ENCODE data around the gene PITPNM1. TPM values are rescaled to one million over a fixed set of nuclear protein-coding genes. Genes with fewer than 3 reads are reported as not detected.

PITPNM1 gene
- total RNA-seq, 1 experiment from 2014 or later, result 79.8 TPM

DNA sequence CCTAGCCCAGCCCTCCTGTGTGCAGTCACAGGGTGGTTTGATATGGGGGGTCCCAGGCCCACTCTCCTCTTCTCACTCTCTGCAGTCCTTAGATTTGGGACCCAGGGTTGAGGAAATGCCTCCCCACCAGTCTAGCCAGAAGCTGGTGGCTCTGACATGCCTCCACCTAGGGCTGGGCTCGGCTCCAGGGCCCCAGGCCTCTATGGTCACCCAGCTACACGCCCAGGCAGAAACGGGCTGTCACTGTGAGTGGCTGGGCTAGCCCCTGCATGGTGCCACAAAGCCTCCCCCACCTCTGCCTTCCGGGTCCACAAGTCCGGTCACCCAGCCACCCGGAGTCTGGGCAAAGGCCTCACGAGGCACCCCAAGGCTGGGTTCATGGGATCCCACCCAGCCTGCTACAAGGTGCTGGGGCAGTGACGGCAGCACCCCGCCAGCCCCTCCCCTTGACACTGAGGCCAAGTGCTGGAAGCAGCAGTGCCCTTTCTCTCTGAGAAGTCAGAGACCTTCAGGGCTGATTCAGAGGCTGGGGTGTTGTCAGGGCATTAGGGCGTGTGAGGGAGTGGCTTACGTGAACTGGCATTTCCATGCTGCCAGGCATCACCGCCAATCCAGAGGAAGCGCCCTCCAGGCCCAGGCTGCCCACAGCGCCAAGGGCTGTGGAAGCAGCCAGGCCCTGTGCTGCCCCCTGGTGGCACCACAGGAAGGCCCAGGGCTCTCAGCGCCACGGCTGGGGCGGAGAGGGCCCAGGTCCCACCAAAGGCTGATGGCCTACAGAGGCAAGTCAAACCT lies 638 bp upstream of the PITPNM1 start:
- Histone ChIP-seq H3K79me2 (ENCODE audit: low read length) (peaks cover 31% of the 10 kb centered on the region), H3K9me3 (ENCODE audit: low read length) (no peaks in the 10 kb centered on the region), H3K27me3 (ENCODE audit: low read length) (no peaks in the 10 kb centered on the region), H3K4me1 (ENCODE audit: insufficient read depth, low read length) (peaks cover 33% of the 10 kb centered on the region), H3K27ac (ENCODE audit: low read length) (peak overlapping the region; percentile 95), H3K4me2 (ENCODE audit: low read length) (peak overlapping the region; percentile 95), H4K20me1 (ENCODE audit: low read length) (peaks cover 4% of the 10 kb centered on the region; the same call in 1 of the 2 replicates), H3K4me3 (ENCODE audit: low read length) (peak overlapping the region; percentile 96), H3F3A (ENCODE audit: low read length, unreplicated experiment) (no peaks in the 10 kb centered on the region), H3K36me3 (ENCODE audit: low read depth, low read length) (no peaks in the 10 kb centered on the region), H3K9me2 (replicated peaks; ENCODE audit: low read length) (no peaks in the 10 kb centered on the region), H2AFZ (ENCODE audit: low read length) (peak overlapping the region; percentile 68), H3K9ac (ENCODE audit: low read length) (peak overlapping the region; percentile 72)
- TF ChIP-seq EZH2phosphoT487 (IDR thresholded peaks at IDR 0.05; ENCODE audit: borderline replicate concordance, low read length), result no peak
- TF ChIP-seq, protein P1, sequence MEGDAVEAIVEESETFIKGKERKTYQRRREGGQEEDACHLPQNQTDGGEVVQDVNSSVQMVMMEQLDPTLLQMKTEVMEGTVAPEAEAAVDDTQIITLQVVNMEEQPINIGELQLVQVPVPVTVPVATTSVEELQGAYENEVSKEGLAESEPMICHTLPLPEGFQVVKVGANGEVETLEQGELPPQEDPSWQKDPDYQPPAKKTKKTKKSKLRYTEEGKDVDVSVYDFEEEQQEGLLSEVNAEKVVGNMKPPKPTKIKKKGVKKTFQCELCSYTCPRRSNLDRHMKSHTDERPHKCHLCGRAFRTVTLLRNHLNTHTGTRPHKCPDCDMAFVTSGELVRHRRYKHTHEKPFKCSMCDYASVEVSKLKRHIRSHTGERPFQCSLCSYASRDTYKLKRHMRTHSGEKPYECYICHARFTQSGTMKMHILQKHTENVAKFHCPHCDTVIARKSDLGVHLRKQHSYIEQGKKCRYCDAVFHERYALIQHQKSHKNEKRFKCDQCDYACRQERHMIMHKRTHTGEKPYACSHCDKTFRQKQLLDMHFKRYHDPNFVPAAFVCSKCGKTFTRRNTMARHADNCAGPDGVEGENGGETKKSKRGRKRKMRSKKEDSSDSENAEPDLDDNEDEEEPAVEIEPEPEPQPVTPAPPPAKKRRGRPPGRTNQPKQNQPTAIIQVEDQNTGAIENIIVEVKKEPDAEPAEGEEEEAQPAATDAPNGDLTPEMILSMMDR (conservative IDR thresholded peaks at IDR 0.05; ENCODE audit: low read depth, low read length), result peak; percentile 97
- DNase-seq (peak; percentile 99), ATAC-seq (peak; percentile 57)
- ChIA-PET POLR2A (ENCODE audit: unreplicated experiment) (no interaction called here), CTCF (interaction anchor here (0.5 to 0.6 kb wide), 2 partner anchors 104 to 149 kb away, joined by 5 to 10 read pairs; partner anchors contain the start of gene PPP1CA)
- intact Hi-C loops (cut with micrococcal nuclease), result loop anchor here (1.0 to 5.0 kb wide), 5 partner anchors 23 to 115 kb away; partner anchors contain the start of genes AIP, CORO1B, RAD9A and RPS6KB2
- BruUV-seq (replicated peaks), result no TSS peak

DNA sequence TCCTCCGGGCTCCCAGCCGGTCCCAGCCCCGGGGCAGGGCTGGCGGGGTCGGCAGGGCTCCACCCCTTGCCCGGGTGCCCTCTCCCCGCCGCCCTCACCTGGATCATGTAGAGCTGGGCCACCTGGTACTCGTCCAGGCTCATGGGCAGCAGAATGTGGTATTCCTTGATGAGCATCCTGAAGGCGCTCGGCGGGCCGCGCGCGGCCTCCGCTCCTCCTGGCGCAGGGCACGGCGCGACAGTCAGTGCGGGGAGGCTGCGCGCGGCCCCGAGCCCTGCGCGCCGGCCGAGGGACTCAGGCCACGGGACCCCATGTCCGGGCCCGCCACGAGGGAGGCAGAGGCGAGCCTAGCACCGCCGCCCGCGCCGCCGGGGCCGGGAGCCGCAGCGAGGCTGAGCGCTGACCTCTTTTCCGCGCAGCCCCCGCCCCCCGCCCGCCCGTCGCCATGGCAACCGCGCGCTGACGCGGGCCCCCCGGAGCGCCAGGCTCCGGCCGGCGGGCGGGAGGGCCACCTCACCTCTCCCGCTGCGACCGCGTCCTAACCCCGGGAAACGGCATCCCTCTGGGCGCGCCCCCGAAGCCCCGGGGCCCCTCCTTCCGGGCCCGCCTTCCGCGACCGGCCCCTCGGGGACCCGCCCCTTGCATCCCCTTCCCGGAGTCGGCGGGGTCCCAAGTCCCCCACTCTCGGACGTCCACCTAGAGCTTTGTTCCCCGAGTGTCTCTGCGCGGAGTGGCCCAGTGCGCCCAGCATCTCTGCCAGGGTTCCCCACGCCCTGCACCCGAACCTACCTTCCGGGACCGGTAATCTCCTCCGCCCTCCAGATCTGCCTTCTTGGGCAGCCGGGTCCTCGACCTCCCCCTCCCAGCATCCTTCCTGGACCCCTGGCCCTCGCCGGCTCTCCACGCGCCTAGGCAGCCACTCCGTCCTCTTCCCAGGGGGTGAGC lies 886 bp downstream of the PITPNM1 start:
- Histone ChIP-seq H2AFZ (ENCODE audit: low read length) (peak overlapping the region; percentile 68), H3K27me3 (ENCODE audit: low read length) (no peaks in the 10 kb centered on the region), H3K4me3 (ENCODE audit: low read length) (peak overlapping the region; percentile 96), H3F3A (ENCODE audit: low read length, unreplicated experiment) (no peaks in the 10 kb centered on the region), H3K9me2 (replicated peaks; ENCODE audit: low read length) (no peaks in the 10 kb centered on the region), H3K36me3 (ENCODE audit: low read depth, low read length) (no peaks in the 10 kb centered on the region), H3K4me1 (ENCODE audit: insufficient read depth, low read length) (peaks cover 33% of the 10 kb centered on the region), H3K9me3 (ENCODE audit: low read length) (no peaks in the 10 kb centered on the region), H3K9ac (ENCODE audit: low read length) (peak overlapping the region; percentile 71), H3K27ac (ENCODE audit: low read length) (peak overlapping the region; percentile 95), H3K4me2 (ENCODE audit: low read length) (peak overlapping the region; percentile 95), H3K79me2 (ENCODE audit: low read length) (peaks cover 31% of the 10 kb centered on the region), H4K20me1 (ENCODE audit: low read length) (peaks cover 4% of the 10 kb centered on the region; the same call in 1 of the 2 replicates)
- POLR2A ChIA-PET (ENCODE audit: unreplicated experiment), result no interaction called here
- TF ChIP-seq, protein P1 (conservative IDR thresholded peaks at IDR 0.05; ENCODE audit: low read depth, low read length), result no peak
- TF ChIP-seq EZH2phosphoT487 (IDR thresholded peaks at IDR 0.05; ENCODE audit: borderline replicate concordance, low read length), result no peak
- TF ChIP-seq EZH2 (IDR thresholded peaks at IDR 0.05; ENCODE audit: low read length, unreplicated experiment), result no peak
- DNase-seq (peak; percentile 12), ATAC-seq (no peak)
- intact Hi-C loops (cut with micrococcal nuclease), result loop anchor here (2.0 kb wide), 1 partner anchor 21 kb away; the partner anchor contains the start of gene AIP
- BruUV-seq (replicated peaks), result no TSS peak
- CTCF ChIA-PET, result no interaction called here
